HL-60/S4 treated with phorbol 12-myristate 13-acetate at 8.2 ng/mL for 4 days and 3 days (cell line): Measurements from ENCODE around the gene SCAMP1.
"Not testable (repeated sequence)": the region's sequence is repeated elsewhere in the genome, so short reads cannot be mapped to it uniquely, and the experiment has no call there.

Source experiments
- in situ Hi-C: fragments of 300-500 bp; cut with MboI; formaldehyde crosslinking; loops from 2 replicates; pipeline ENCODE4 v1.15.0; 2022; ENCODE audit warnings: low sequenced_read_pairs

SCAMP1 gene

DNA sequence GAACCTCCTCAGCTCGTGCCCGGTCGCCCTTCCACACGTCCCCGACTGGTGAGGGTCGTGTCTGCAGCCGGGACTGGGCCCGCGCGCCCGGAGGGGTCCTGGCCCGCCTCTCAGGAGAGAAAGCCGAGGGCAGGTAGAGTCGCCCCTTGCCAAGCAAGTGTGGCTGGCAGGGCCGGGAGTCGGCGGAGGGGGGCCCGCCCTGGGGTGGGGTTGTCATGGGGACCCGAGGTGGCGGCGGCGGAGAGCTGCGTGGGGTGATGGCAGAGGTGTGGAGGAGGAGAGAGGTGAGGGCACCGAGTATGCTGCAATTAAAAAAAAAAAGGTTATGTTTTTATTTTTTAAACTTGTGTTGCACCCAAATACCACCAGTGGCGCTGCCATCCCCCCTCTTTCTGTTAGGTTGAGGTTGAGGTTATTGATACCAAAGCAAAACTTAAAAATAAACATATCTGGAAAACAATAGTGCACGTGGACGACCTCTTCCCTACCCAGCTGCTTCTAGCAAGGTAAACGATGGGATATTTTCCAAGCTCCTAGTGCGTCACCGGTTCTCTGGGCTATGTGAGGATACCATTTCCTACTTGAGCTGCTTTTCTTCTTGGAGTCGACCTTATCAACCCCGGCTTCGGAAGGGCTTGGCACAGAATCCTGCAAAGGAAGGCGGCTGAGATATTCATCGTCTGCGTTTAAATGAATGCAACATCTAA lies 660 bp downstream of the SCAMP1 start:
- in situ Hi-C loops, result no loop called here

DNA sequence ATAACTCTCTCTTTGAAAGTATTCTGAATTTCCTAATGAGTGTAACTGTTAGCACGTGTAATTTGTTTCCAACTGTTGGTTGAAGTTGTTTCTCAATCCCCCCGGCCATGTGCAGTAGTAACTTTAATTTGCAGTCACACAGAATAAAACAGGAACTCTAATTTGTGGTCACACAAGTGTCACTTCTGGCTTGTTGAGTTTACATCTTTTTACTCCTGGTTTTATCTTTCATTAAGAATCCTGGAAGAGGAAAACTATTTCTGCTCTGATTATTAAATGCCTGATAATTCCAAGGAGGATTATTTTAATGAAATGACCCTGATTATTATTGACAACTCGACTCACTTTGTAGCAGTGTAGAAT lies 1.2 kb downstream of the SCAMP1 start:
- in situ Hi-C loops, result no loop called here

DNA sequence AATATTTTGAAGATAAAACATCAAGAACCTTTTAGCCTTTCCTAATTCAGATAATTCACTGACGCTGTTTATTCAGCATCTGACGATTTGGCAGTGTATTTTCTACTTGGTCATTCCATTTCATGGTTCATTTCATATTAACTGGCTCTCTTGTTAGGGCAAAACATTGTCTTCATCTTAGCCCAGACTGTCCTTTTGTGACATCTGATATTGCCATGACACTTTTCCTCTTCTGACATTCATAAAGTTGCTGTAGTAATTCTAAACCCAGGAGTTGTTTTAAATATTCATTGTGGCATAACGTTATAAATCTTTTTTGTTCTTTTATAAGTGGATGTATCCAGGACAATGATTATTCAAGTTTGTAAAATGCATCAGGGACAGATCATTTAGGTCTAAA lies 1.8 kb downstream of the SCAMP1 start:
- in situ Hi-C loops, result no loop called here

DNA sequence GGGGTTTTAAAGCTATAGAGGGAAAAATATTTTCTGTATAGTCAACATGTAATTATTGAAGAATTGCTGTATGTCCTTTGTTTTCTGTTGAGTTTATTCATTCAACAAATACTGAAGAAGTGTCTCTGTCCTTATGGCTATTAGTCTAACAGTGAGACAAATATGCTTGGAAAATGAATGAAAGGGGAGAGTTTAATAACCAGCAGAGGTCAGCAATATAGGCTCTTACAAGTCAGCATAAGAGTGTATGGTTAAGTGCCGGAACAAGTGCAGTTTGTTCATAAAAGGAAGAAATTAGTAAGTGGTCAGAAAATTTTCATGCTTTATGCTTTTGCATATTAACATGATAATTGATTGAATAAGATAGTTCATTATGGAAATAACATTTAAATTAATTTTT lies 3.6 kb downstream of the SCAMP1 start:
- in situ Hi-C loops, result no loop called here

DNA sequence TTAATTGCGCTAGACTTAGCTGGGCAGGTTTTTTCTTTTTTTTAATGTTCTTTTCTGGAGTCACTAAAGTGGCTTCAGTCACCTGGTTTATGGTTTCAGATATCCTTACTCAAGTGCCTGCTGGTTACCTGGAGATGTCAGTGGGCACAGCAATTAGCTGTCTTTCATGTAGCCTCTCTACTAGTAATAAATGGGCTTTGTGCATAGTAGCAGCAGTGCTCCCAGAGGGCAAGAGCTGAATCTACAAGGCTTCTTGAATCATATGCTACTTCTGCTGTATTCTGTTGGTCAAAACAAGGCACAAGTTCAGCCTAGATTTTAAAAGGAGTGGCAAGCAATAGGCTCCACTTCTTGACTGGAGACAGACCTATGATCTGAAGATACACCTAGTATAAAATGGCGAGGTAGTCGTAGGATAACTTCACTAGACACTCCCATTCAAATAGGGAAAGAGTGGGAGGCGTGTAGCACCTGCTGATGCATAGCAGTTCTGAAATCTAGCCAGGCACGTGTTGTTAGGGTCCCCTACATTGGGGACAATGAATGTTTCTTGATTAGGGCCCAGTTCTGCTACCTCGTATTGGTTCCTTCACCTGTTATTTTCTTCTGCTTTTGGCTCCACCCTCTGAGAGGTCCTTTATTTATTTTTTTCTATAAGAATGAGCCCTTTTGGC lies 7.0 kb downstream of the SCAMP1 start:
- in situ Hi-C loops, result no loop called here

DNA sequence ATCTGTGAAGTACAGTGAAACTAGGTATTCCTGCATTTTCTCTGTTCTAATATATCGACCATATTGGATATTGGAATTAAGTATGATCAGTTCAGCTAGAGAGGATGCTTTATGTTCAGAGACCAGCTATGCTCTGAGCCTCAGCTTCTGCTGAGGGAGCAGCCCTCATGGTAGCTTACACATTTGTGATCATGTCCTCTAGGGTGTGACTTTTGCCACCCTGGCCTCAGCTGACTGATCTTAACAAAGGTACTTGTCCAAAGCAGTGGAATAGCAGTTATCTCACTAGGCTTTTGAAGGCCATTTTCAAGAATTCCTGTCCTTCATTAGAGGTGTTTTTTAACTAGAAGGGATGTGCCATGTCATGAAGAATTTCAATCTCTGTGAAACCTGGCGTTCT lies 9.3 kb downstream of the SCAMP1 start:
- in situ Hi-C loops, result no loop called here

DNA sequence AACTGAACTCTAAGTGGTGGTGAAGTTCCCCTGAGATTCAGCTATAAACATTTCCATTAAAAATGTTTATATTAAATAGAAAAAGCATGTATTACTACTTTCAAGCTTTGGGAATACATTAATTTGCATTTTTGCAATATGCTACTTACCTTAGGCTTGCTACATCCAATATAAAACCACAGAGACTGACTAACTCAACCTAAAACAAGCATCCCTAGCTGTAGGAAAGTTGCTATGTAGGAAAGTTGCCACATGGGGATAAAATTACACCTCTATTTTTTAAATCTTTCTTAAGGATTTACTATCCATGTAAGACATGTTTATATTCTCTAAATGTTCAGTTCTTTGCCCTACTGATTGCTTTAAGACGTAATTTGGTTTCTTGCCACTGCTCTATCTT lies 12.8 kb downstream of the SCAMP1 start:
- in situ Hi-C loops, result no loop called here

DNA sequence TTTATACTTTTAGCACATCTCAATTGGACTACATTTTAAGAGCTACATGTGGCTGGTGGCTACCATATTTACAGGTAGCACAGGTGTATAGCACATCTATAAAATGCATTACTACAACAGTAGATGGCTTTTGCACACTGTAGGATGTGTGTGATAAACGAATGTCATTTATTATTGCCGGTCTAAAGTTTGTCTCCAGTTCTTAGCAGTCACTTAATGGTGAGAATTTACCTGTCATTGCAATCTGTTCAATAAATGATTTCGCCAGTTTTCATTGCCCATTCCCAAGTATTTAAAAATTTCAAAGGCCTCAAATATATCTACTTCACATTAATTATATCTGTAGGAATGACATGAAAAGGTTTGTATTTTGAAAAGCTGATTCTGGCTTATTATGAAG lies 15.9 kb downstream of the SCAMP1 start:
- in situ Hi-C loops, result no loop called here

DNA sequence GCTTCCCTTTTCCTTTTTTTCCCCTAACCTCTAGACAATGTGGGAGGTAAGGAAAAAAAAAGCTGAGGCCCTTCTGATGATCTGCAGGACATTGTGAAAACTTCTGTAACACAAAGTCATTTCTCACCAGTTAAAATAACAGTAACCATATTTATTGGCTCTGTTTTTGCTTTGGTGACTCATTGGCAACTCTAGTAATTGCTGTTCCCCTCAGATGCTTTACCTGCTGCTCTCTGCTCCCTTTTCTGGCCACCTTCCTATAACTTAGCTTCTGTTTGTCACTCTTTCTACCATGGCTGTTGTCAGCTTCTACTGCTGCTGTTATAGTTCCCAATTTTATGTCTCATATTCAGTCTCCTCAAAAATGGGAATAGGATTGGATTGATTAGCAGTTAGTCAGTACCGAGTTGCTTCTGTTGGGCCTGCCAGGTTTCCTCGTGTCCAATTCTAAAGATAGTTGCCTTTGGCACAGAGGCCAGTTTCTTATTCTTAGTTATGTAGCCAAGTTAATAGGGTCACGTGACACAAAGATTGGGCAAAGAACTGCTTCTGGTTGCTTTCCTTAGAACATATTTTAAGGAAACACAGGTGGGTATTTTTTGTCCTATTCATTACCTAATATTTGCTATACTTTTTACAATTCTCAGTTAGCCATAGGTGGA lies 16.8 kb downstream of the SCAMP1 start:
- in situ Hi-C loops, result no loop called here

DNA sequence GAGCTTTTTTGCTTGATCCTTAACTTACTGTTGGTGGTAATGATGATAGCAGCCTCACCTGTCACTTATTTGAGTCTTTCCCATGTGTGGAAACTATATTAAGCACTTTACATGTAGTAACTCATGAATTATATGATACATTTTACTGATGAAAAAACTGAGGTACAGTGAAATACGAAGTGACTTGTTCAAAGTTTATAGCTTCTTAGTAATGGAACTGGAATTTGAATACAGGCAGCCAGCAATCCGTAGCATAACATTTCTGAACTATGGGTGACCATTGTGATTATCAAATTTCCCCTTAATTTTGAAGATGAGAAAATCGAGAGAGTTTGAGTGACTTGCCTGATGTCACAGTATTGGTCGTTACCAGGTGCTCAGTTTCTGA lies 17.3 kb downstream of the SCAMP1 start:
- in situ Hi-C loops, result no loop called here

DNA sequence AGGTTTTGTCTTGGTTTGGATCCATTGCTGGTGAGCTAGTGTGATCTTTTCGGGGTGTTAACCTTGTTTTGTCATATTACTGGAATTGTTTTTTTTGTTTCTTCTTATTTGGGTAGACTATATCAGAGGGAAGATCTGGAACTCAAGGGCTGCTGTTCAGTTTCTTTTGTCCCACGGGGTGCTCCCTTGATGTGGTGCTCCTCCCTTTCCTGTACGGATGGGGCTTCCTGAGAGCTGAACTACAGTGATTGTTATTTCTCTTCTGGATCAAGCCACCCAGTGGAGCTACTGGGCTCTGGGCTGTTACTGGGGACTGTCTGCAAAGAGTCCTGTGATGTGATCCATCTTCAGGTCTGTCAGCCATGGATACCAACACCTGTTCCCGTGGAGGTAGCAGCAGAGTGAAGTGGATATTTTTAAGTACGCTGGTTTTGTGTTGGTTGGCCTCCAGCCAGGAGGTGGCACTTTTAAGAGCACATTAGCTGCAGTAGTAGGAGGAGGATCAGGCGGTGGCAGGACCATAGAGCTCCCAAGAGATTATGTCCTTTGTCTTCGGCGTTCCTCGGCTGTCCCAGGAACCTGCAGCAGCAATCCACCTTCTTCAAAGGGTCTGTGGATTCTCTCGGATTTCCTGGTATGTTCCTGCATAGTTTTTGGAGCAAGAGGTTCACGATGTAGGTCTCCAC lies 27.2 kb downstream of the SCAMP1 start:
- in situ Hi-C loops, result no loop called here

DNA sequence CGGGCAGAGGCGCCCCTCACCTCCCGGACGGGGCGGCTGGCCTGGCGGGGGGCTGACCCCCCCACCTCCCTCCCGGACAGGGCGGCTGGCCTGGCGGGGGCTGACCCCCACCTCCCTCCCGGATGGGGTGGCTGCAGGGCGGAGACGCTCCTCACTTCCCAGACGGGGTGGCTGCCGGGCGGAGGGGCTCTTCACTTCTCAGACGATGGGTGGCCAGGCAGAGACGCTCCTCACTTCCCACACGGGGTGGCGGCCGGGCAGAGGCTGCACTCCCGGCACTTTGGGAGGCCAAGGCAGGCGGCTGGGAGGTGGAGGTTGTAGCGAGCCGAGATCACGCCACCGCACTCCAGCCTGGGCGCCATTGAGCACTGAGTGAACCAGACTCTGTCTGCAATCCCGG lies 30.9 kb downstream of the SCAMP1 start:
- in situ Hi-C loops, result not testable (repeated sequence)

DNA sequence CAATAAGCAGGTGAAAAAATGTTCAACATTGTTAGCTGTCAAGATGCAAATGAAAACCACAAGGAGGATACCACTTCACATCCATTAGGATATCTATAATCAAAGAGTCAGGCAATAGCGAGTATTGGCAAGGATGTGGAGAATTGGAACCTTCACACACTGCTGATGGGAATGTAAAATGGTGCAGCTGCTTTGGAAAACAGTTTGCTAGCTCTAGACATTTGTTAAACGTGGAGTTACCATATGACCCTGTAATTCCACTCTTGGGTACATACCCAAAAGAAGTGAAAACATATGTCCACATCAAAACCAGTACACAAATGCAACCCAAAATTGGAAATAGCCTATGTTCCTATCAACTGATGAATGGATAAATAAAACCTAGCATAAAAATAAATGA lies 37.4 kb downstream of the SCAMP1 start:
- in situ Hi-C loops, result no loop called here

DNA sequence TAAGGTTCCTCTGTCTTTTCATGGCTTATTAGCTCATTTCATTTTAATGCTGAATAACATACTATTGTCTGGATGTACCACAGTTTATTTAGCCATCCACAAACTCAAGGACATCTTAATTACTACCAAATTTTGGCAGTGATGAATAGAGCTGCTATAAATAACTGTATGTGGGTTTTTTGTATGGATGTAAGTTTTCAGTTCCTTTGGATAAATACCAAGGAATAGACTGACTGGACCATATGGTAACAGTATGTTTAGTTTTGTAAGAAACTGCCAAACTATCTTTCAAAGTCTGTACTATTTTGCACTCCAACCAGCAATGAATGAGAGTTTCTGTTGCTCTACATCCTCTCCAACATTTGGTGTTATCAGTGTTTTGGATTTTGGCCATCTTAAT lies 38.7 kb downstream of the SCAMP1 start:
- in situ Hi-C loops, result no loop called here

DNA sequence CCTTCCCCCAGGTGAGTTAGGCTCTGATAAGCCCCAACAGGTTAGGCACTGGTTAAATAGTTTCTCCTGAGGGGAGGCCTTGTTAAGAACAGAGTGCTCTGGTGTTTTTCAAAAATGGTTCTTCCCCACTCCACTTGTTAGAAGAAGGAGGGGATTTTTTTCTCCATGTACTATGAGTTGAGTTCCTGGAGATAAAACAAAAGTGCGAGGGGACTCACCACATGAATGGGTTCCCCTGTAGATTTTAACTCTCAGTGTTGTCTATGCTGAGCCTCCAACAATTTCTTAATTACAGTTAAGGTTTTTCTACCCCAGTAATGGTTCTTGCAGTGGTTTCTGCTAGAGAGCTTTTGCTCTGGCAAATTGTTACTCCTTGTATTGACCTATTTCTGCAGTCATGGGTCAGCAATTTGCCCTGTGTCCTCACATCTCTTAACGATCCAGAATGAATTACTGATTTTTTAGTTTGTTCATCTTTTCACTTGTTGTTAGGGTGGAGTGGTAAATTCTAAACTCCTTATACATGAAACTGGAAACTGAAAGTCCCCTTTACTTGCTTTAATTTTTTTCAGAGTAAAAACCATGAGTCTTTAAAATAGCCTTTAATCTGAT lies 44.4 kb downstream of the SCAMP1 start:
- in situ Hi-C loops, result no loop called here

DNA sequence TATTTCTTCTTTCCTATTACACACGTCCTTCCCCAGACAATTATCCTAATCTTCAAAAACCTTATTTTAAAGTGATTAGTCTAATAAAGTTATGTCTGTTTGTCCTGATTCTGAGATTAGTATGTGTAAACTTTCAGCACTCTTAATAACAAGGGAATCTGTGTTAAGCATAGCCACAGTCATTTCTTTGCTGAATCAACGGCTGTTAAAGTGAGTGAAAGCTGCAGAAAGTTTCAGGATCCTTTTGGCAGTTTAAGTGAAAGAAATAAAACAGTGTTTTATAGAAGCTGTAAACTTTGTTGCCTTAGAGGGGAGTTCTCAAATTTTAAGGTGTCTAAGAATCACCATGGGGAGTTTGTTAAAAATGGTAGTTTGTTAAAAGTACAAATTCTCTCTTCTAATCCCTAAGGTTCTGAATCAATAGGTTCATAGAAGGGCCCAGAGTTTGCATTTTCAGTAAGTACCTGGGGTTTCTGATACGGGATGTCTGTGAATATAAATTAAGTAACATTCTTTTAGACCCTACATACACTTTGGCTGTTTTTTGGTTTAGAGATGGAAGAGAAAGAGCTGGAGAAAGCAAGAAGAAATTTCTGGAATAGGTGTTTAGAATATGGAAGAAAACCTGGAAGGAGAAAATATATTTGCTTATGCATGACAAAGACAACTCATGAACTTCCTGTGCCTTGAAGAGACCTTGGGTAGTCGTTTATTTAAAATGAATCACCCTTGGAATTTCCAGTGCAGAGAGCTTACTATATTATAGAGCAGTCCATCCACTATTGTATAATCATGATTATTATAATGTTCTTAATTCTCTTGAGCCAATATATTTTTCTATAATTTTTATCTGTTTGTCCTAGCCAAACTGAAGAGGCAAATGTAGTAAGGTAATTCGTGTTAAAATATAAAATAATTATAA lies 45.7 kb downstream of the SCAMP1 start:
- in situ Hi-C loops, result no loop called here

DNA sequence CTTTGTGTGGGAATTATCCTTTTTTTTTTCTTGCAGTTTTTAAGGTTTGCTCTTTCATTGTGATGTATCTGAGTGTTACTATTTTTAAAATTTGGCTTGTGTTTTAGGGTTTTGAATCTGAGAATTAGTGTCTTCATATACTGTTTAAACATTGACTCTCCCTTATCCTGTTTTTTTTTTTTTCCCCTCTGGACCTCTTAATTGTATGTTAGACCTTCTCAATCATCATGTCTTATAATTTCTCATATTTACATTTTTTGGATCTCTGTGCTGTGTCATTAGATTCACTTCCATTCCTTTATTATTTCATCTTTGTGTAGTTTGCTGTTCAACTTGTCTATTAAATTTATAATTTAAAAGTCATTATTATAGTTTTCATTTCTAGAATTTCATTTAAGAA lies 47.0 kb downstream of the SCAMP1 start:
- in situ Hi-C loops, result no loop called here

DNA sequence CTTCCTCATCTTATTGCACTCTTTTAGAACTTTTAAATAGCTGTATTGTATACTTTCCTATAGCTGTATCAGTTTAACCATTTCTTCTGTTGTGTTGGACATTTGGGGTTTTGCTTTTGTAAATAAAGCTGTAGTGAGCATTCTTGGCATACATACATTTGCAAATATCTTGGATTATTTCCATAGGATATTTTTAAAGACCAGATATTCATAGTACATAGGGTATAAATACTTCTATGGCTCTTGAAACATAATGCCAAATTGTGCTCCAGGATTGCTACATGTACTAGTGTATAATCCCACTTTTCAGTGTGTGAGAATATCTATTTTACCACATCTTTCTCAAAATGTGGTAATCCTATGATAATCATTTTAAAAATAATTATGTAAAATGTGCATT lies 51.2 kb downstream of the SCAMP1 start:
- in situ Hi-C loops, result no loop called here

DNA sequence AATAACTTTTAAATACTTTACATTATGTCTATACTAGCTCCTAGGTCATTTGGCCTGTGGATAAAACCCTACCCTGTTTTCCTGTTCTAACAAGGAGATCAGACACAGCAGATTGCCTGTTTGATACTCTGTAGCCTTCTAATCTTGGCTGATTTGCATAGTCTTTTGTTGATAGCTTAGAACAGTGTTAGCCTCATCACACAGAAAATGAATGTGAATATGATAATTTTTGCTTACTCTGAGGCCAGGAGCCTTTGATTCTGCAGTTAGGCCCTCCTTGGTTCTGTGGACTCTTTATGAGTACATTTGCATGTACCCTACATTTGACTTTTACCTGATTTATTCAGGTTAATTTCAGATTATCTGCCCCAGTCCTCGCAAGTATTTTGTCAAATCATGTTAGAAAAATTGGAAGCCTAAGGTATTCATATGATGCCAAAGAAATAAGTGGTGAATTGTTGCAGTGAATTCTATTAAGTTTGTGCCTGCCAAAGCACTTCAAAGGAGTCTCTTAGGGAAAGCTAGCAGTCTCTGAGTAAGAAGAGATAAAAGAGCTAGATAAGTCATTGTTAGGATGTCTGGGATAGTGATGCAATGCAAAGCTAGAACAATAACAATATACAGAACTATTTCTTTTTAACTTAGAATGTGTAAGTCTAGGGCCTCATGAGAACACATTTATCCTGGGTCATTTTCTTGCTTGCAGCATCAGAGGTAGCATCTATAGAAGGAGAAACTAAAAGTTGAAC lies 56.4 kb downstream of the SCAMP1 start:
- in situ Hi-C loops, result no loop called here

DNA sequence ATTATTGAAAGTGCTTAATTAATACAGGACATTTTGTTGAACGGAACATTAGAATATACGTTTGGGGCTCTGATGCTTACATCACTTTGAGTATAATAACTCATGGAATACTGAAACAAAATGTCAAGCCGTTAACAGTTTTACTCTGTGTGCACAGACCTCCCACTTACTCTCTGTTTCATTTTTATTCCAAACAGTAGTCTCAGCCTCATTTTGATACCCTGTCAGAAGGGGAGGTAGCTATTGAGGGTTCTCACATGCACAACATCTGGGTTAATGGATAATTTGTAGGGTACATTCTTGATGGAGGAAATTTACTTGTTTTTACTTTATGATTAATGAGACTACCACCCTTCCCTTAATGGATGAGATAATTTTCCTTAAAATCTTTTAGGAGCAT lies 59.0 kb downstream of the SCAMP1 start:
- in situ Hi-C loops, result no loop called here
